HG03520 (cell line): ENCODE data around the gene LARGE1.

Experiments used
- ATAC-seq: cut with Tn5 transposase; IDR thresholded peaks from one replicate; pipeline ENCODE4 v1.9.1; 2021; ENCODE audit warnings: mild to moderate bottlenecking, moderate library complexity; ENCODE audit not compliant: unreplicated experiment

LARGE1 gene

GRCh38 chr22:33335611-33336279, 584.5 kb downstream of the LARGE1 start:
- no peak for ATAC-seq

DNA sequence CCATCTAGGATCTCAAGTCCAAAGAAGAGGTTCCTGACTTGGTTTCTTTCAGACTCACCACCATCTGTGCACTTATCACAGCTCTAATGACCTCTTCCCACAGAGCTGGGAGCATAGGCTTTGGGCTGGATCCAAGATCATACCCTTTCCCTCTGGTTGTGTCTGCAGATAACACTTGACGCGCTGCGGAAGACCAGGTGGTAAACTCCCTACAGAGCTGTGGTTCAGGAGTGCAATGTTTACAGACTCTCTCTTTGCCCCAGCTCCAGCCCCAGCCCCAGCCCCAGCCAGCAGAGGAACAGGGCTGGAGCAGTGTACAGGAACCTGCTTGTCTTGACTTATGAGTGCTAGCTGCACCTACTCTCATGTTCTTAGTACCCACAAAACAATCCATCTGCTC, 587.7 kb downstream of the LARGE1 start:
- ATAC-seq: no peak

- ATAC-seq: no peak
These were observed 589.3 kb downstream of the LARGE1 start for GRCh38 chr22:33331017-33331416.

GRCh38 chr22:33330534-33330933, 589.7 kb downstream of the LARGE1 start:
- ATAC-seq: no peak

- no peak for ATAC-seq
These were observed 590.9 kb downstream of the LARGE1 start for GRCh38 chr22:33329398-33329797.

- no peak for ATAC-seq
These were observed 591.4 kb downstream of the LARGE1 start for GRCh38 chr22:33328789-33329296.

DNA sequence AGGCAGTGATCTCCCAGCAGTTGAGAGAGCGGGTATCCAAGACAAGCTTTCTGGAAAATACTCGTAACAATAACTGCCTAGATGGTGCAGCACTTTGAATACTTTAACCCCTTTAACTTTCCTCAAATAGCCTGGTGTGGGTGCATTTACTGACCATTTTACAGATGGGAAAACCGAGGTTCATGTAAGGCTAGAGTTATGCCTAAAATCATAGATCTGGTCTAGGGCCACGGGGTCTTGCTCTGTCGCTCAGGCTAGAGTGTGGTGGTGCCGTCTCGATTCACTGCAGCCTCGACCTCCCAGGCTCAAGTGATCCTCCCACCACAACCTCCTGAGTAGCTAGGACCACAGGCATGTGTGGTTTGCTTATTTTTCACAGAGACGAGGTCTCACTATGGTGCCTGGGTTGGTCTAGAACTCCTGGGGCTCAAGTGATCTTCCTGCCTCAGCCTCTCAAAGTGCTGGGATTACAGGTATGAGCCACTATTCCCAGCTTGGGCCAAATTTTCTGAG, 592.9 kb downstream of the LARGE1 start:
- no peak for ATAC-seq

- no peak for ATAC-seq
These were observed 593.6 kb downstream of the LARGE1 start for GRCh38 chr22:33326540-33327295.

DNA sequence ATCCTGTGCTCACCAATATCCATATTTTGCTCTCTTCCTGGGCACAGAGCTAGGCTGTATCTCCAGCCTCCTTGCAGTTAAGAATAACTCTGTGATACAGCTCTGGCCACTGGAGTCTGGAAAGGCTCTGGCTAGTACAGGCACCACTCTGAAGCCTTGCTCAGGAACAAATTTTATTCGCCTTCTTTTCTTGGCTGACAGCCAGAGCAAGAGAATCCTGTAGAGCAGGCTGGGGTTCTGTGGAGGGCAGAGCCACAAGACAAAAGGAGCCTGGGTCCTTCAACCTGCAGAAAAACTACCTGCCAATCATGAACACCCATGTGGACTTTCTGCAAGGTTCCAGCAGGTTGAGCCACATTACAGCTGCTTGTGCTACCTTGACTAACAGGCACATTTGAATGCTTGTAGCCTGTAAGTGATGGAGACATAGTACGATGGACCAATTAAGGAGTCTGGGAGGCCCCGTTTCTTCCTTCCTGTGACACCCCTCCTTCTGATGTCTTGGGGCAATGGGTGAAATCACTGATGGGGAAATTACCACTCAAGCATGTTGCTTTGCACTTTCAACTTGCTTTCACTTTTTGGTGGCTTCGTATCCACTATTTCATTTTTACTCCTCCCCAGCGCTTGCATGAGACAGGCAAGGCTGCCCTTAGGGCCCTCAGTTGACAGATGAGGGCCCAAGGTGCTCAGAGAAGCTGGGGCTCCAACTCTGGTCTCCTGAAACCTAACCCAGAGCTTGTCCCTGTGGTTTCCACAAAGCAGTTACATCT, 594.9 kb downstream of the LARGE1 start:
- no peak for ATAC-seq

DNA sequence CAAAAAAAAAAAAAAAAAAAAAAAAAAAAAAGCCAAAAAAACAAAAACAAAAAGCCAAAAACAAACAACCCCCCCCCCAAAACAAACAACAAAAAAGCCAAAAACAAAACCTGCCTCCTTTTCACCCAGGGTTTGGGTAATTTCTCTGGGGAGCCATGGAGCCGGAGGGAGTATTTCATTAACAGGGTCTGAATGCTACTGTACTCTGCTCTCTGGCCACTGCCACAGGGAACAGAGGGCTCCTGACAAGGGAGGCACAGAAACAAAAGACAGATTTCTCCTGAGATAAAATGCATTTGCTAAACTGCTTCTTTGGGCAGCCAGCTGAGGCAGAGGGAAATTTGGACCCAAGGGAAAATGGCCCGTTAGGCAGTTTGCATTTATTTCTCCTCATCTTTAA, 596.0 kb downstream of the LARGE1 start:
- ATAC-seq: no peak

- ATAC-seq: no peak
These were observed 598.8 kb downstream of the LARGE1 start for GRCh38 chr22:33321466-33321865.

- no peak for ATAC-seq
These were observed 604.3 kb downstream of the LARGE1 start for GRCh38 chr22:33315954-33316353.

DNA sequence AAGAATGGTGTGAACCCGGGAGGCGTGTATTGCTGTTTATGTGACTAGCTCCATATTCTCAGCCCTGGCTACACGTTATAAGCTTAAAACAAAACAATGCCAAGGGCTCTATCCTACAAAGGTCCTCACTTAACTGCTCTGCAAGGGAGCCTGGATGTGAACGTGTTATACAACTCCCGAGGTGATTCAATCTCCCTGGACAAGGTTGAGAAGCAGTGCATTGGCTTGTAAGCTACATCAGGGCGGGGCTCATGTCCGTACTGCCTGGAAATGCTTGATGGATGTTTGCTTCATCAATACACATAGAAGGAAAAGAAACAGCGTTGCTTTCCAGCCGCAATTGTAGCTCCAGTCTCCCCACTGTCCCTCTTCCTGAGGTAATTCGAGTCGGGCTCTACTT, 605.2 kb downstream of the LARGE1 start:
- no peak for ATAC-seq

GRCh38 chr22:33314316-33314715, 606.0 kb downstream of the LARGE1 start:
- ATAC-seq: no peak

DNA sequence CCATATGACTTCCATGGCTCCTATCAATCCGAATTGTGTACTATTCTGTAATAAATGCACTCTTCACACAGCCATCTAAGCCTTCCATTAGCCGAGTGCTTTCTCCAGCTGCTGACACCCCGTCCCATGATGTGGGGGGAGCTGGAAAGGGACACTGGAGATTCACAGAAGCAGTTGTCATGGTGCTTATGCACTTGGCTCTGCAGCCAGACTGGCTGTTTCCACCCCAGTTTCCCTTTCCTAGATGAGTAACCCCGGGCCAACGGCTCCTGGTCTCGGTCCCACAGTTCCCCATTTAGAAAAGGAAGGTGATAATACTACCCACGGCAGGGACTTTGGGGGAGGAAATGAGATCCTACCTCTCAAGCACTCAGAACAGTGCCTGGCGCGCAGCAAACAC, 617.2 kb downstream of the LARGE1 start:
- ATAC-seq: no peak

DNA sequence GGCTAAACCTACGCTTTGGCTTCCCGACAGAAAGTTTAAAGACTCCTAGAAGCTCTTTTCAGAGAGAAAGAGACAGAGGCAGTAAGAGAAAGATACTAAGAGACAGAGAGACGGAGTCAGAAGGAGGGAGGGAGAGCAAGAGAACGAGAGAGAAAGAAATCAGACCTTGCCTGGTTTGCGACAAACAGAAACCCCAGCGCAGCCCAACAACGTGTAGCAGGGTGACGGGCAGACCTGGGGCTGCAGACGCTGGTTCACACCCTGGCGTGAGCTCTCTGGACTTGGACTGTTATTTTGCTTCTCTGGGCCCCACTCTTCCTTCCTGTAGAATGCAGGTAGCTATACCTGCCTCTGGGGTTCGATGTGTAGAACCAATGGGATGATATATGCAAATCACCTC, 617.7 kb downstream of the LARGE1 start:
- no peak for ATAC-seq

- no peak for ATAC-seq
These were observed 618.2 kb downstream of the LARGE1 start for GRCh38 chr22:33302049-33302545.

- ATAC-seq: no peak
These were observed 620.1 kb downstream of the LARGE1 start for GRCh38 chr22:33300165-33300564.

DNA sequence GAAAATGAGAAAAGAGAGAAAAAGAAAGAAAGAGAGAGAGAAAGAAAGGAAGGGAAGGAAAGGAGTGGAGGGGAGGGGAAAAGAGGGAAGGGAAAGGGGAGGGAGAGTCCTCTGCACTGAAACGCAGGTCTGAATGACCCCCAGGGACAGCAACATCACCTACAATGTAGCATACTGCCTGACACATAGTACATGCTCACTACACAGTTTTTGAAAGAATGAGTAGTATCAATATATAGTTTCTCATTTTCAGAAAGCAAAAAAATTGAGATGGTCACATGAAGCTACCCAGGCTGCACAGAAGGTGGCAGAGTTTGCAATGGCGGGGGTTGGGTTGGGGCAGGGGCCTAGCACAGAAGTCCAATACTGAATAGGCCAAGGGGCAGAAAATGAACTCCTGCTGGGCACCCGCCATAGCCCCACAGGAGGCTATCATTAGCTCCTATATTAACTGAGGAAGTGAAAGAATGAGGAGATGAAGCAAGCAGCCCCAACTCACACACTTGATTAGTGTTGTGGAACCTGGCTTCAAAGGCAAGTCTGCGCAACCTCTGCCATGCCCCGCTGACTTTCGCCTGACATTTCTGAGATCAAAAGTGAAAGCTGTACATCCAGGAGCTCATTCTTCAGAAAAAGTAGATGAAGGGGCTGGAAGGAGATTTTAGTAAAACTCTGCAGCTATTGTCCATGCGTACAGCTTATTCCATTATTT, 620.9 kb downstream of the LARGE1 start:
- ATAC-seq: peak; percentile 81

DNA sequence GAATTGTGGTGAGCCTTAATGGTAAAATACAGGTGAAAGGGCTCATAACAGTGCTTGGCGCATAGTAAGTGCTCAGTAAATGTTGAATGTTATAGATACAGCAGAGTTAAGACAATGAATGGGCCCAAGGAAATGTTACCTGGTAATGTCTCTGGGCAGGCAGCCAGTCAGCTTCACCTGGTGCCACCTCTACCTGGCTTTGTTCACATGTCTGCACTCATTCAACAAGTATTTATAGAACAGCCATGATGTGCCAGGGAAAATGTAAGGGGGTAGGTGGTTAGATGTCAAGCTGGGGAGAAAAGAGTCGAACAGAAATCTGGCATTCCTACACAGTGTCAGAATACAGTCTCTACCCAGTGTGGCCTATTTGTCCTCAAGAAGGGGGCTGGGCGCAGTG, 623.3 kb downstream of the LARGE1 start:
- ATAC-seq: no peak

DNA sequence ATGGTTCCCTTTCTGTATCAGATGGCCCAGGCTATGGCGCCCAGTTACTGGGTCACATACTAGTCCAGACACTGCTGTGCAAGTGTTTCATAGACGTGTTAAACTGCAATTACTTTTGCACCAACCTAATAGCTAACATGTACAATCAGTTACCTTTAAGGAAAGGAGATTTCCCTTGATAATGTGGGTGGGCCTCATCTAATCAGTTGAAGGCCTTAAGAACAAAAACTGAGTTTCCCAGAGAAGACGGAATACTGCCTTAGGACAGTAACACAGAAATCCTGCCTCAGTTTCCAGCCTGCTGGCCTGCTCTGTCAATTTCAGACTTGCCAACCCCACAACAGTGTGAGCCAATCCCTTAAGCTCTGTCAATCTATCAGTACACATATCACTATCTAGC, 632.2 kb downstream of the LARGE1 start:
- ATAC-seq: no peak
